Upper lobe of left lung (tissue), 6 donors: ENCODE data around the gene NDUFAF3. TPM values are rescaled to one million over a fixed set of nuclear protein-coding genes. Genes with fewer than 3 reads are reported as not detected.

Source experiments
- ATAC-seq, 2 donors: fragments of 200-7000 bp; cut with Tn5 transposase; one replicate each; pipeline ENCODE4 v1.9.1; 2022; ENCODE audit warnings: mild to moderate bottlenecking in 2 of 2, moderate library complexity in 2 of 2; ENCODE audit not compliant: low FRiP score in 2 of 2
- DNase-seq, 2 donors: peaks; one replicate each; pipeline ENCODE4 v3.0.0-alpha.2; 2019 to 2020
- H3K27ac ChIP-seq, 4 donors: fragments of 200-600 bp; sonication (generic); one replicate each; pipeline ENCODE4 v1.5.1; 2016 to 2019
- H3K27me3 ChIP-seq, 4 donors: fragments of 200-600 bp; sonication (generic); one replicate each; pipeline ENCODE4 v1.5.1; 2017 to 2019
- H3K36me3 ChIP-seq, 4 donors: fragments of 200-600 bp; sonication (generic); one replicate each; pipeline ENCODE4 v1.5.1; 2016 to 2019
- H3K4me1 ChIP-seq, 4 donors: fragments of 200-600 bp; sonication (generic); one replicate each; pipeline ENCODE4 v1.5.1; 2018 to 2019
- H3K4me3 ChIP-seq, 4 donors: fragments of 200-600 bp; sonication (generic); one replicate each; pipeline ENCODE4 v1.5.1; 2017 to 2019; ENCODE audit warnings: mild to moderate bottlenecking in 2 of 4, moderate library complexity in 1 of 4
- H3K9me3 ChIP-seq, 4 donors: fragments of 200-600 bp; sonication (generic); one replicate each; pipeline ENCODE4 v1.5.1; 2018 to 2019
- EP300 ChIP-seq, 4 donors: sonication (generic); formaldehyde crosslinking; IDR thresholded peaks; one replicate each; pipeline ENCODE4 v1.5.1; 2017; ENCODE audit warnings: antibody characterized with exemption in 4 of 4, control low read depth in 2 of 4
- POLR2A ChIP-seq, 4 donors: fragments of 450-650 bp; IDR thresholded peaks; one replicate each; pipeline ENCODE4 v1.5.1; 2016 to 2017; ENCODE audit warnings: antibody characterized with exemption in 4 of 4, mild to moderate bottlenecking in 2 of 4
- POLR2AphosphoS5 ChIP-seq, 2 donors: sonication (generic); formaldehyde crosslinking; IDR thresholded peaks; one replicate each; pipeline ENCODE4 v1.5.1; 2017; ENCODE audit warnings: antibody characterized with exemption in 2 of 2
- WGBS, 2 donors: methylation state at CpG; one replicate each; pipeline ENCODE4 v1.1.5; 2017 to 2018; 5-methylcytosine and 5-hydroxymethylcytosine counted together
- total RNA-seq, 6 donors: library from RNA; depleted of rRNA in 4 of 6; stranded (reverse); fragments of >200 nt in 4 of 6; gene quantifications; one replicate each; pipeline versions ENCODE4 v1.1.0 to v1.2.1, GENCODE V29; 2016 to 2021
- TF ChIP-seq, protein P1 (sequence below), 6 experiments: fragments of 450-650 bp in 4 of 6; fragments of 200-600 bp in 2 of 6; sonication (generic) in 2 of 6; IDR thresholded peaks; one replicate each; pipeline ENCODE4 v1.5.1; 2016 to 2019; ENCODE audit warnings: antibody characterized with exemption in 6 of 6
- donor health status: DM: no; HTN: no; CAD: no; lungs with moderate emphysema.
- donor health status: DM: no; HTN: yes; CAD: no; lungs with severe emphysema.

Gene NDUFAF3
- total RNA-seq, 6 donors from 2014 or later: 75.4 to 166 (median 101) TPM

DNA sequence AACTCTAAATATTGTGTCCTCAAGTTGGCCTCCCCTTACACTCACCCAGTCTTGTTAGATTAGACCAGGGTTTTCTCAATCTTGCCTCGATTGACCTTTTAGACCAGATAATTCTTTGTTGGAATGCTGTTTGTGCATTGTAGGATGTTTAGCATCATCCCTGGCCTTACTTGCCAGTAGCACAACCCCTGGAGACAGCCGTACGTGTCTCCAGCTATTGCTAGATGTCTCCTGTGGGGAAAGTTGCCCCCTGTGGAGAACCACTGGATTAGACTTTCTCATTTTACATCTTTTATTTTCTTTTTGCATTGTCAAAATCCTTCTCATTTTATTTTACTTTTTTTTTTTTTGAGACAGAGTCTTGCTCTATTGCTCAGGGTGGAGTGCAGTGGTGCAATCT lies 12.5 kb upstream of the NDUFAF3 start:
- Histone ChIP-seq H3K4me1 (peaks cover 17 to 32% (median 18%) of the 10 kb centered on the region in 4 donors), H3K27ac (no peak overlapping the region), H3K36me3 (peaks cover 0 to 34% (median 27%) of the 10 kb centered on the region in 4 donors), H3K4me3 (no peak overlapping the region), H3K27me3 (no peaks in the 10 kb centered on the region), H3K9me3 (no peaks in the 10 kb centered on the region)
- ATAC-seq (no peak), DNase-seq (no peak)
- 87 to 88% methylated on average over 3 of the region's 3 CpGs for WGBS, 2 donors
- TF ChIP-seq POLR2AphosphoS5 (IDR thresholded peaks at IDR 0.05) (no peak), EP300 (IDR thresholded peaks at IDR 0.05) (no peak), POLR2A (IDR thresholded peaks at IDR 0.05) (no peak)

DNA sequence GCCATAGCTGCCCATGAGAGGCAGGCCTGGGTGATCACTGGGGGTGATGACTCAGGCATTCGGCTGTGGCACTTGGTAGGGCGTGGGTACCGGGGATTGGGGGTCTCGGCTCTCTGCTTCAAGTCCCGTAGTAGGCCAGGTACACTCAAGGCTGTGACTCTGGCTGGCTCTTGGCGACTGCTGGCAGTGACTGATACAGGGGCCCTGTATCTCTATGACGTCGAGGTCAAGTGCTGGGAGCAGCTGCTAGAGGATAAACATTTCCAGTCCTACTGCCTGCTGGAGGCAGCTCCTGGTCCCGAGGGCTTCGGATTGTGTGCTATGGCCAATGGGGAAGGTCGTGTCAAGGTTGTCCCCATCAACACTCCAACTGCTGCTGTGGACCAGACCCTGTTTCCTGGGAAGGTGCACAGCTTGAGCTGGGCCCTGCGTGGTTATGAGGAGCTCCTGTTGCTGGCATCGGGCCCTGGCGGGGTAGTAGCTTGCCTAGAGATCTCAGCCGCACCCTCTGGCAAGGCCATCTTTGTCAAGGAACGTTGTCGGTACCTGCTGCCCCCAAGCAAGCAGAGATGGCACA lies 9.4 kb upstream of the NDUFAF3 start:
- TF ChIP-seq POLR2AphosphoS5 (IDR thresholded peaks at IDR 0.05): no peak
- TF ChIP-seq, protein P1, sequence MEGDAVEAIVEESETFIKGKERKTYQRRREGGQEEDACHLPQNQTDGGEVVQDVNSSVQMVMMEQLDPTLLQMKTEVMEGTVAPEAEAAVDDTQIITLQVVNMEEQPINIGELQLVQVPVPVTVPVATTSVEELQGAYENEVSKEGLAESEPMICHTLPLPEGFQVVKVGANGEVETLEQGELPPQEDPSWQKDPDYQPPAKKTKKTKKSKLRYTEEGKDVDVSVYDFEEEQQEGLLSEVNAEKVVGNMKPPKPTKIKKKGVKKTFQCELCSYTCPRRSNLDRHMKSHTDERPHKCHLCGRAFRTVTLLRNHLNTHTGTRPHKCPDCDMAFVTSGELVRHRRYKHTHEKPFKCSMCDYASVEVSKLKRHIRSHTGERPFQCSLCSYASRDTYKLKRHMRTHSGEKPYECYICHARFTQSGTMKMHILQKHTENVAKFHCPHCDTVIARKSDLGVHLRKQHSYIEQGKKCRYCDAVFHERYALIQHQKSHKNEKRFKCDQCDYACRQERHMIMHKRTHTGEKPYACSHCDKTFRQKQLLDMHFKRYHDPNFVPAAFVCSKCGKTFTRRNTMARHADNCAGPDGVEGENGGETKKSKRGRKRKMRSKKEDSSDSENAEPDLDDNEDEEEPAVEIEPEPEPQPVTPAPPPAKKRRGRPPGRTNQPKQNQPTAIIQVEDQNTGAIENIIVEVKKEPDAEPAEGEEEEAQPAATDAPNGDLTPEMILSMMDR (IDR thresholded peaks at IDR 0.05): no peak
- no peak for TF ChIP-seq EP300 (IDR thresholded peaks at IDR 0.05)
- no peak for TF ChIP-seq POLR2A (IDR thresholded peaks at IDR 0.05)
- no peak for DNase-seq
- Histone ChIP-seq H3K9me3 (no peaks in the 10 kb centered on the region), H3K27me3 (no peaks in the 10 kb centered on the region), H3K4me1 (peaks cover 14 to 30% (median 15%) of the 10 kb centered on the region in 4 donors), H3K36me3 (peaks cover 11 to 54% (median 45%) of the 10 kb centered on the region in 4 donors), H3K4me3 (no peak overlapping the region), H3K27ac (no peak overlapping the region)
- no peak for ATAC-seq
- 82% methylated on average over 13 of the region's 17 CpGs; no CpG with 5 or more reads in 1 of the 2 donors for WGBS, 2 donors

DNA sequence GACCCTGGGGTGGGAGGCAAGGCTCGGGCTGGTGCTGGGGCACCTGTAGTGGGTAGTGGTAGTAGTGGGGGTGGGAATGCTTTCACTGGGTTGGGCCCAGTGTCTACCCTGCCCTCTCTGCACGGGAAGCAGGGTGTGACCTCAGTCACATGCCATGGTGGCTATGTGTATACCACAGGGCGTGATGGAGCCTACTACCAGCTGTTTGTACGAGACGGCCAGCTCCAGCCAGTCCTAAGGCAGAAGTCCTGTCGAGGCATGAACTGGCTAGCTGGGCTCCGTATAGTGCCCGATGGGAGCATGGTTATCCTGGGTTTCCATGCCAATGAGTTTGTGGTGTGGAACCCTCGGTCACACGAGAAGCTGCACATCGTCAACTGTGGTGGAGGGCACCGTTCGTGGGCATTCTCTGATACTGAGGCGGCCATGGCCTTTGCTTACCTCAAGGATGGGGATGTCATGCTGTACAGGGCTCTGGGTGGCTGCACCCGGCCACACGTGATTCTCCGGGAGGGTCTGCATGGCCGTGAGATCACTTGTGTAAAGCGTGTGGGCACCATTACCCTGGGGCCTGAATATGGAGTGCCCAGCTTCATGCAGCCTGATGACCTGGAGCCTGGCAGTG lies 8.7 kb upstream of the NDUFAF3 start:
- ATAC-seq (no peak), DNase-seq (no peak)
- Histone ChIP-seq H3K4me3 (no peak overlapping the region), H3K36me3 (peaks cover 11 to 54% (median 45%) of the 10 kb centered on the region in 4 donors), H3K9me3 (no peaks in the 10 kb centered on the region), H3K27me3 (no peaks in the 10 kb centered on the region), H3K27ac (no peak overlapping the region), H3K4me1 (peaks cover 14 to 30% (median 15%) of the 10 kb centered on the region in 4 donors)
- TF ChIP-seq, protein P1 (IDR thresholded peaks at IDR 0.05): no peak
- TF ChIP-seq EP300 (IDR thresholded peaks at IDR 0.05) (no peak), POLR2AphosphoS5 (IDR thresholded peaks at IDR 0.05) (no peak), POLR2A (IDR thresholded peaks at IDR 0.05) (no peak)
- 87 to 88% methylated on average over 5 to 13 of the region's 19 CpGs for WGBS, 2 donors

DNA sequence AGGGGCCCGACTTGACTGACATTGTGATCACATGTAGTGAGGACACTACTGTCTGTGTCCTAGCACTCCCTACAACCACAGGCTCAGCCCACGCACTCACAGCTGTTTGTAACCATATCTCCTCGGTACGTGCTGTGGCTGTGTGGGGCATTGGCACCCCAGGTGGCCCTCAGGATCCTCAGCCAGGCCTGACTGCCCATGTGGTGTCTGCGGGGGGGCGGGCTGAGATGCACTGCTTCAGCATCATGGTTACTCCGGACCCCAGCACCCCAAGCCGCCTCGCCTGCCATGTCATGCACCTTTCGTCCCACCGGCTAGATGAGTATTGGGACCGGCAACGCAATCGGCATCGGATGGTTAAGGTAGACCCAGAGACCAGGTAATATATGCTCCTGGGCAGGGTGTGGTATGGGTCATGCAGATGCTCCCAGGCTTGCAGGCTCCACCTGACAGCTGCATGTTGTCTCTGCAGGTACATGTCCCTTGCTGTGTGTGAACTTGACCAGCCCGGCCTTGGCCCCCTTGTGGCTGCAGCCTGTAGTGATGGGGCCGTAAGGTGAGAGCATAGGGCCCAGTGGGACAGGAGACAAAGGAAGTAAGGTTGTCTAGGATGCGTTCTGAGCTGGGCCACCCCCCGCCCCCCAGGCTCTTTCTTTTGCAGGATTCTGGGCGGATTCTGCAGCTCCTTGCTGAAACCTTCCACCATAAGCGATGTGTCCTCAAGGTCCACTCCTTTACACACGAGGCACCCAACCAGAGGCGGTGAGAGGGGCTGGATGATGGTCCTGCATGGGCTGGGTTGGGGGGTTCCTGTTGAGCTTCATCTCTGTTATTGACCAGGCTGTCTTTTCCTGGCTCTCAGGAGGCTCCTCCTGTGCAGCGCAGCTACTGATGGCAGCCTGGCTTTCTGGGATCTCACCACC lies 7.9 kb upstream of the NDUFAF3 start:
- 86 to 88% methylated on average over 23 to 24 of the region's 24 CpGs for WGBS, 2 donors
- peaks cover 11 to 26% (median 15%) of the 10 kb centered on the region in 4 donors for H3K4me1 ChIP-seq
- H3K27ac ChIP-seq: no peak overlapping the region
- no peak for ATAC-seq
- no peaks in the 10 kb centered on the region for H3K27me3 ChIP-seq
- no peaks in the 10 kb centered on the region for H3K9me3 ChIP-seq
- peaks cover 11 to 54% (median 45%) of the 10 kb centered on the region in 4 donors for H3K36me3 ChIP-seq
- TF ChIP-seq EP300 (IDR thresholded peaks at IDR 0.05): no peak
- no peak for TF ChIP-seq POLR2AphosphoS5 (IDR thresholded peaks at IDR 0.05)
- no peak for TF ChIP-seq POLR2A (IDR thresholded peaks at IDR 0.05)
- TF ChIP-seq, protein P1 (IDR thresholded peaks at IDR 0.05): peak; percentile 29 to 63 (median 40)
- no peak overlapping the region for H3K4me3 ChIP-seq
- DNase-seq: peak in 1 of 2 donors; percentile 72

DNA sequence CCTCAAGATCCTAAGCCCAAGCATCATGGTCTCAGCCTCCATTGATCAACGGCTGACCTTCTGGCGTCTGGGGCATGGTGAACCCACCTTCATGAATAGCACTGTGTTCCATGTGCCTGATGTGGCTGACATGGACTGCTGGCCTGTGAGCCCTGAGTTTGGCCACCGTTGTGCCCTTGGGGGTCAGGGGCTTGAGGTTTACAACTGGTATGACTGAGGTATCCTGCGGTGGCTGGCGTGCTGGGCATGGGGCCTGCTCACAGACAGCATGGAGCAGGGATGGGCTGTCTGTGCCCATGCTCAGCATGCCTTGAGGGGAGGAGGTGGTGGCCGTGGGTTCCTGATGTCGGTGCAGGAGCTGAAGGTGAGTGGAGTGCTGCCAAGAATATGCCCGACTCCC lies 6.8 kb upstream of the NDUFAF3 start:
- Histone ChIP-seq H3K27ac (no peak overlapping the region), H3K4me1 (peaks cover 21 to 28% (median 25%) of the 10 kb centered on the region in 4 donors), H3K4me3 (no peak overlapping the region), H3K36me3 (peaks cover 11 to 54% (median 45%) of the 10 kb centered on the region in 4 donors), H3K27me3 (no peaks in the 10 kb centered on the region), H3K9me3 (no peaks in the 10 kb centered on the region)
- TF ChIP-seq, protein P1 (IDR thresholded peaks at IDR 0.05): no peak
- no peak for TF ChIP-seq EP300 (IDR thresholded peaks at IDR 0.05)
- DNase-seq (no peak), ATAC-seq (no peak)
- WGBS, 2 donors: 86 to 89% methylated on average over 6 to 8 of the region's 8 CpGs
